ENCODE measurements around the gene IFIT1B.

GRCh38 chr10:89344156-89344555, 33.7 kb upstream of the IFIT1B start:
- TF ChIP-seq CTCF (IDR thresholded peaks at IDR 0.05 in 8 of 11, conservative IDR thresholded peaks at IDR 0.05 in 3 of 11) (no peak), POLR2A (IDR thresholded peaks at IDR 0.05) (no peak)

All from spleen (tissue), 7 donors.